DOHH2 (cell line): Measurements from ENCODE around the gene UVSSA.

Experiments used
- H3F3A ChIP-seq: fragments of 200-600 bp; sonication (generic), shearing (Covaris generic); 2 replicates; pipeline ENCODE4 v1.6.0; 2016; ENCODE audit warnings: antibody characterized with exemption, mild to moderate bottlenecking; ENCODE audit not compliant: control insufficient read depth, insufficient read depth
- H3K27ac ChIP-seq: fragments of 200-600 bp; sonication (generic); 2 replicates; pipeline ENCODE4 v1.5.1; 2014; ENCODE audit warnings: low read depth, mild to moderate bottlenecking, low read length, moderate library complexity
- H3K27me3 ChIP-seq: fragments of 200-600 bp; sonication (generic); 2 replicates; pipeline ENCODE4 v1.6.1; 2014; ENCODE audit warnings: mild to moderate bottlenecking, low read length, mixed read lengths; ENCODE audit not compliant: control insufficient read depth
- H3K36me3 ChIP-seq: fragments of 200-600 bp; sonication (generic); 2 replicates; pipeline ENCODE4 v1.6.1; 2014; ENCODE audit warnings: mild to moderate bottlenecking, low read length, moderate library complexity, mixed read lengths; ENCODE audit not compliant: control insufficient read depth
- H3K4me1 ChIP-seq: fragments of 200-600 bp; sonication (generic); 2 replicates; pipeline ENCODE4 v1.6.1; 2014; ENCODE audit warnings: mild to moderate bottlenecking, low read length, mixed read lengths; ENCODE audit not compliant: control insufficient read depth
- H3K4me2 ChIP-seq: fragments of 200-600 bp; sonication (generic); 2 replicates; pipeline ENCODE4 v1.6.0; 2014; ENCODE audit warnings: mild to moderate bottlenecking, low read length, moderate library complexity
- H3K4me3 ChIP-seq: fragments of 200-600 bp; sonication (generic); 2 replicates; pipeline ENCODE4 v1.5.1; 2014; ENCODE audit warnings: mild to moderate bottlenecking, low read length, mixed read lengths
- H3K79me2 ChIP-seq: fragments of 200-600 bp; sonication (generic); 2 replicates; pipeline ENCODE4 v1.6.1; 2014; ENCODE audit warnings: mild to moderate bottlenecking, low read length, mixed read lengths; ENCODE audit not compliant: control insufficient read depth
- H3K9me2 ChIP-seq: fragments of 200-600 bp; sonication (generic); replicated peaks from 2 replicates; pipeline ENCODE4 v1.6.1; 2014; ENCODE audit warnings: mild to moderate bottlenecking, low read length, mixed read lengths; ENCODE audit not compliant: control insufficient read depth
- H3K9me3 ChIP-seq: fragments of 200-600 bp; sonication (generic); 2 replicates; pipeline ENCODE4 v1.6.1; 2014; ENCODE audit warnings: antibody characterized with exemption, low read length, mixed read lengths; ENCODE audit not compliant: control insufficient read depth, insufficient read depth
- H4K20me1 ChIP-seq: fragments of 200-600 bp; sonication (generic); 2 replicates; pipeline ENCODE4 v1.6.0; 2014; ENCODE audit warnings: low read depth, mild to moderate bottlenecking, antibody characterized with exemption, low read length, moderate library complexity; ENCODE audit not compliant: control insufficient read depth, insufficient read depth
- CTCF ChIP-seq: fragments of 200-600 bp; sonication (generic); IDR thresholded peaks from one replicate; pipeline ENCODE4 v1.5.1; 2014; ENCODE audit warnings: antibody characterized with exemption, mild to moderate bottlenecking, low read depth, low read length; ENCODE audit not compliant: poor library complexity, severe bottlenecking
- EZH2phosphoT487 ChIP-seq: fragments of 200-600 bp; sonication (generic); IDR thresholded peaks from 2 replicates; pipeline ENCODE4 v1.6.1; 2017; ENCODE audit warnings: borderline replicate concordance, mild to moderate bottlenecking, antibody characterized with exemption, low read length, moderate library complexity, mixed read lengths

Gene UVSSA

GRCh38 chr4:1412376-1413203, 65.6 kb downstream of the UVSSA start:
- Histone ChIP-seq H3F3A (no peaks in the 10 kb centered on the region), H3K9me2 (no peaks in the 10 kb centered on the region), H3K27me3 (no peaks in the 10 kb centered on the region), H3K27ac (no peak overlapping the region), H4K20me1 (no peaks in the 10 kb centered on the region), H3K4me1 (no peaks in the 10 kb centered on the region), H3K79me2 (no peaks in the 10 kb centered on the region), H3K4me3 (no peak overlapping the region), H3K9me3 (peaks cover 7% of the 10 kb centered on the region; the same call in 1 of the 2 replicates), H3K36me3 (no peaks in the 10 kb centered on the region), H3K4me2 (no peak overlapping the region)
- no peak for TF ChIP-seq CTCF
- TF ChIP-seq EZH2phosphoT487 = no peak

- H3K4me1 ChIP-seq = no peaks in the 10 kb centered on the region
- H4K20me1 ChIP-seq = no peaks in the 10 kb centered on the region
- no peak overlapping the region for H3K4me3 ChIP-seq
- no peak overlapping the region for H3K4me2 ChIP-seq
- no peaks in the 10 kb centered on the region for H3K36me3 ChIP-seq
- no peak overlapping the region for H3K27ac ChIP-seq
- H3K9me2 ChIP-seq = no peaks in the 10 kb centered on the region
- TF ChIP-seq CTCF = no peak
- TF ChIP-seq EZH2phosphoT487 = no peak
- H3K27me3 ChIP-seq = no peaks in the 10 kb centered on the region
- no peaks in the 10 kb centered on the region for H3K79me2 ChIP-seq
- H3K9me3 ChIP-seq = peaks cover 7% of the 10 kb centered on the region; the same call in 1 of the 2 replicates
- H3F3A ChIP-seq = no peaks in the 10 kb centered on the region
These were observed 66.2 kb downstream of the UVSSA start for GRCh38 chr4:1413204-1413663.

- Histone ChIP-seq H3K9me3 (peaks cover 7% of the 10 kb centered on the region; the same call in 1 of the 2 replicates), H3K4me1 (no peaks in the 10 kb centered on the region), H3K4me2 (no peak overlapping the region), H3F3A (no peaks in the 10 kb centered on the region), H3K27ac (no peak overlapping the region), H3K9me2 (no peaks in the 10 kb centered on the region), H3K4me3 (no peak overlapping the region), H3K36me3 (no peaks in the 10 kb centered on the region), H3K79me2 (no peaks in the 10 kb centered on the region), H4K20me1 (no peaks in the 10 kb centered on the region), H3K27me3 (no peaks in the 10 kb centered on the region)
- TF ChIP-seq CTCF (no peak), EZH2phosphoT487 (no peak)
These were observed 66.9 kb downstream of the UVSSA start for GRCh38 chr4:1413687-1414479.
